Measurements from ENCODE around the gene AP3B2. TPM values are rescaled to one million over a fixed set of nuclear protein-coding genes. Genes with fewer than 3 reads are reported as not detected.

Gene AP3B2
- total and polyA plus RNA-seq, 2 of the 4 experiments (the other 2 are of a cell fraction), result 0.14 TPM; not detected in 1

- intact Hi-C loops (cut with micrococcal nuclease) (no loop called here), in situ Hi-C loops (cut with MboI; ENCODE audit: low sequenced_read_pairs) (no loop called here), dilution Hi-C loops (cut with HindIII; ENCODE audit: low sequenced_read_pairs, unreplicated experiment) (no loop called here)
- no peak overlapping the region for H3K4ac ChIP-seq (ENCODE audit: low read depth, low read length)
- no peak overlapping the region for H3K27ac ChIP-seq (ENCODE audit: insufficient read depth, low read length)
- H4K8ac ChIP-seq (ENCODE audit: low read depth in 2 of 2, low read length in 2 of 2), result no peak overlapping the region
- no peak overlapping the region for H2AFZ ChIP-seq (replicated peaks; ENCODE audit: low read length, poor library complexity)
- no peak overlapping the region for H2BK20ac ChIP-seq (ENCODE audit: low read depth, low read length)
- peaks cover 7% of the 10 kb centered on the region; the same call in 1 of the 2 replicates for H3K27me3 ChIP-seq (ENCODE audit: control insufficient read depth, insufficient read depth, low read length)
- no peak overlapping the region for H3K9ac ChIP-seq (ENCODE audit: low read depth, low read length)
- no peak for TF ChIP-seq MAFK (IDR thresholded peaks at IDR 0.05; ENCODE audit: low read depth, low read length)
- H3K36me3 ChIP-seq (ENCODE audit: control insufficient read depth, insufficient read depth, low read length), result no peaks in the 10 kb centered on the region
- no CpG with 5 or more reads among the region's 3 CpGs for WGBS, 2 experiments (ENCODE audit: extremely low coverage in 2 of 2, insufficient read length in 1 of 2)
- no peak overlapping the region for H2BK15ac ChIP-seq (ENCODE audit: low read depth, low read length)
- POLR2A ChIA-PET (ENCODE audit: unreplicated experiment), result interaction anchor here (0.6 kb wide), 1 partner anchor 10 kb away, joined by 3 read pairs; no protein-coding TSS in a partner anchor
- H3K14ac ChIP-seq (replicated peaks; ENCODE audit: low read depth, low read length), result no peak overlapping the region
- H3K9me3 ChIP-seq (ENCODE audit: control insufficient read depth, insufficient read depth, low read length), result no peaks in the 10 kb centered on the region
- peaks cover 2% of the 10 kb centered on the region; the same call in 1 of the 2 replicates for H3K4me1 ChIP-seq (ENCODE audit: control insufficient read depth, insufficient read depth, low read length)
- H3K23ac ChIP-seq (ENCODE audit: low read depth, low read length), result no peak overlapping the region
- H2AK5ac ChIP-seq (ENCODE audit: low read depth, low read length), result no peak overlapping the region
- no peak overlapping the region for H3K4me3 ChIP-seq (ENCODE audit: insufficient read depth, low read depth, low read length)
- no peak overlapping the region for H2BK5ac ChIP-seq (ENCODE audit: low read depth, low read length, poor library complexity, severe bottlenecking)
- no peak overlapping the region for H4K5ac ChIP-seq (ENCODE audit: low read depth, low read length)
- H3K56ac ChIP-seq (ENCODE audit: extremely low read depth, insufficient read depth, low read length), result no peak overlapping the region
- no peaks in the 10 kb centered on the region for H4K20me1 ChIP-seq (ENCODE audit: insufficient read depth, low read length)
- H3K9me1 ChIP-seq (ENCODE audit: insufficient read depth, low read length), result peaks cover under 1% of the 10 kb centered on the region; the same call in 1 of the 2 replicates
- DNase-seq (no peak), ATAC-seq (ENCODE audit: low read depth) (no peak)
- H4K91ac ChIP-seq (ENCODE audit: insufficient read depth, low read depth, low read length), result no peak overlapping the region
- H2AK9ac ChIP-seq (replicated peaks; ENCODE audit: low read depth, low read length, poor library complexity), result no peak overlapping the region
- H3K4me2 ChIP-seq (ENCODE audit: low read depth, low read length), result no peak overlapping the region
- no peak overlapping the region for H2BK120ac ChIP-seq (ENCODE audit: low read depth, low read length)
- CTCF ChIA-PET, result no interaction called here
- H3K18ac ChIP-seq (ENCODE audit: low read depth, low read length), result no peak overlapping the region
- BruUV-seq (replicated peaks), result no TSS peak
- no peaks in the 10 kb centered on the region for H3K79me1 ChIP-seq (ENCODE audit: low read depth in 1 of 2, low read length in 2 of 2)
Observed at GRCh38 chr15:82714016-82714415, 4.3 kb upstream of the AP3B2 start.

Measured in IMR-90 (cell line).